ENCODE results near the gene RRP8.

GRCh38 chr11:6598555-6598954 is 4.9 kb downstream of the RRP8 start:
- TF ChIP-seq CTCF (conservative IDR thresholded peaks at IDR 0.05 in 1 of 2, IDR thresholded peaks at IDR 0.05 in 1 of 2; ENCODE audit: low read depth in 1 of 2, low read length in 2 of 2) (no peak), EZH2 (IDR thresholded peaks at IDR 0.05; ENCODE audit: low read length, missing control alignments) (no peak)
